ENCODE data around the gene CYP26C1. TPM values are rescaled to one million over a fixed set of nuclear protein-coding genes. Genes with fewer than 3 reads are reported as not detected.

CYP26C1 gene, protein sequence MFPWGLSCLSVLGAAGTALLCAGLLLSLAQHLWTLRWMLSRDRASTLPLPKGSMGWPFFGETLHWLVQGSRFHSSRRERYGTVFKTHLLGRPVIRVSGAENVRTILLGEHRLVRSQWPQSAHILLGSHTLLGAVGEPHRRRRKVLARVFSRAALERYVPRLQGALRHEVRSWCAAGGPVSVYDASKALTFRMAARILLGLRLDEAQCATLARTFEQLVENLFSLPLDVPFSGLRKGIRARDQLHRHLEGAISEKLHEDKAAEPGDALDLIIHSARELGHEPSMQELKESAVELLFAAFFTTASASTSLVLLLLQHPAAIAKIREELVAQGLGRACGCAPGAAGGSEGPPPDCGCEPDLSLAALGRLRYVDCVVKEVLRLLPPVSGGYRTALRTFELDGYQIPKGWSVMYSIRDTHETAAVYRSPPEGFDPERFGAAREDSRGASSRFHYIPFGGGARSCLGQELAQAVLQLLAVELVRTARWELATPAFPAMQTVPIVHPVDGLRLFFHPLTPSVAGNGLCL
- total RNA-seq = 0.22 TPM
- long read RNA-seq = 0 reads

DNA sequence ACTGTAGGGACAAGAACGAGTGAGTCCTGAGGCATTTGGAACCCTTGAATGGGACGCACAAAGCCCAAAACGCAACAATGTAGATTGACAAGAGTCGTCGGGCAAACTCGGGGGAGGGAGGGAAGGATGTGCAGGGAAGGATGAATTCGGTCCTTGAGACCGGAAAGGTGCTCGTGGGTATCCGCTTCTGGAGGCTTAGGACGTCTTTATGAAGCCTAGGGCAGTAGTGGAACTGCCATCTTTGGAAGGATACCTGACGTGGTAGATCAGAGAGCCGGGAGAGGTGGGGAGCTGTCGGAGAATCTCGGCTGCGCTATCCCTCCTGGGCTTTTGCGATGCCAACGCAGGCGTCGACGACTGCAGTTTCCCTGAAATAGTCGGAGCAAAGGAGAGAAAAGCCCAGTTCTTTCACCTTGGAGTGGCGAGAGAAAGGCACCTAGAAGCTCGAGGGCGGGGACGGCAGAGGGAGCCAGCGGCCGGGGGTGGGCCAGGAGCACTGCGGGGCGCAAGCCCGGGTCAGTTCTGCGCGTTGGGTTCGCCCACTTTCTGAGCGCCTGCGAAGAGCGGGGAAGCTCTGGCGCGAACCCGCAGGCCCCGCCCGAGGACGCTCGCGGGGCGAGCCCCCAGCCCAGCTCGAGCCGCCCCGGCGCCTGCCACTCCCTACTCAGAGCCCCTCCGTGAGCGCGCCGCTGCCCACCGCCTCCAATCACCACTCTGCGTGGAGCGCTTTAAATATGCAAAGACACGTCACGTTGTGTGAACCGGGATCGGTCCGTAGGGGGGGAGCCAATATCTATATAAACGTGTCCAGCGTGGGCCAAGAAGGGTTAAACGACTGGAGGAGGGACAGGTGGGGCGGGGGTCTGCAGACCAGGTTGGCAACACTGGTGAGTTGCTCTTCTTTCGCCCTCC is at the start of gene CYP26C1:
Gene CYP26C1 (plus strand): TSS at position 824 of the 912 bp plus-strand sequence. CDS start 466 bp downstream, outside the sequence.
- no peak for DNase-seq (ENCODE audit: low spot score)

GRCh38 chr10:93015722-93016121 is 44.9 kb upstream of the CYP26C1 start:
- DNase-seq (ENCODE audit: low spot score) = no peak

DNA sequence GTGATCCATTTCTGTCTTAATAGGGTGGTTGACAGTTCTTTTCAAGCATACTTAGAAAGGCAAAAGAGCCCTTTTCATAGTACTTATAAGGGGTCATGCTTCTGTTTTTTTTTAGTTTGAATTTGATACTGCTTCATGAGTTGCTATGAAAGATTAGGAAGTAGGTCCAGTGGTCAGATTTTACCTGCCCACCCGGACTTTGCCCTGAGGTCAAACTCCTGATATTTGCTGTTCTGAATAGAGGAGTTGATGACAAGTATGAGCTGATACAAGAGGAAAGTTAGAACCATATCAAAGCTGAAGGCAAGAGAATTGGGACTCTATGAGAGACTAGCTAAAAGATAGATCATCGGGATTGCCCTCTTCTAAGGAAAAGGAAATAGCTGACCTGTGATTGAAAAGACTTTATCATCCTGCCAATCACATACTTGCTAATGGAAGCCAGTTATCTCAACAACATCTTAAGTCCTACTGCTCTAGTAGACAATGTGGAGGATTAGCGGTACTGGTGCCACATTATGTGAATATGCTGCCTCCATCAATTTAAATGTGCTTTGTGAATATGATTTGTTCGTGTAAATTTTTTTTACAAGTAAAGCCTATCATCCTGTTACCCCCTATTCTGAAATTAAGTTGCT is 37.5 kb upstream of the CYP26C1 start:
- no peak for DNase-seq (ENCODE audit: low spot score)

- no peak for DNase-seq (ENCODE audit: low spot score)
These were observed 34.5 kb upstream of the CYP26C1 start for GRCh38 chr10:93026072-93026471.

DNA sequence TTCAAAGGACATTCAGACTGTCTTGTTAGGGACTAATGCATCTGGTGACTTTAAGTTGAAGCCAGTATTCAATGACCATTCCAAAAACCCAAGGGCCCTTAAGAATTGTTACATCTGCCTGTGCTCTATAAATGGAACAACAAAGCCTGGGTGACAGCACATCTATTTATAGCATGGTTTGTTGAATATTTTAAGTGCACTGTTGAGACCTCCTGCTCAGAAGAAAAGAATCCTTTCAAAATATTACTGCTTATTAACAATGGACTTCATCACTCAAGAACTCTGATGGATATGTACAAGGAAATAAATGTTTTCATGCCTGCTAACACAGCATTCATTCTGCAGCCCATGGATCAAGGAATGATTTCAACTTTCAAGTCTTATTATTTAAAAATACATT is 33.1 kb upstream of the CYP26C1 start:
- DNase-seq (ENCODE audit: low spot score) = no peak

DNA sequence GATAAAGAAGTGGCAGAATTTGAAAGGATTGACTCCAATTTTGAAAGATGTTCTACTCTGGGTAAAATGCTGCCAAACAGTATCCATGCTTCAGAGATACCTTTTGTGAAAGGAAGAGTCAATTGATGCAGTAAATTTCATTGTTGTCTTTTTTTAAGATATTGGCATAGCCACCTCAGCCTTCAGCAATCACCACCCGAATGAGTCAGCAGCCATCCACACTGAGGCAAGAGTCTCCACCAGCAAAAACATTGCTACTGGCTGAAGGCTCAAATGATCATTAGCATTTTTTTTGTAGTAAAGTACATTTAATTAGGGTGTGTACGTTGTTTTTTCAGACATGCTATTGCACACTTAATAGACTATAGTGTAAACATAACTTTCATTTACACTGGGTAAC is 31.7 kb upstream of the CYP26C1 start:
- no peak for DNase-seq (ENCODE audit: low spot score)

DNA sequence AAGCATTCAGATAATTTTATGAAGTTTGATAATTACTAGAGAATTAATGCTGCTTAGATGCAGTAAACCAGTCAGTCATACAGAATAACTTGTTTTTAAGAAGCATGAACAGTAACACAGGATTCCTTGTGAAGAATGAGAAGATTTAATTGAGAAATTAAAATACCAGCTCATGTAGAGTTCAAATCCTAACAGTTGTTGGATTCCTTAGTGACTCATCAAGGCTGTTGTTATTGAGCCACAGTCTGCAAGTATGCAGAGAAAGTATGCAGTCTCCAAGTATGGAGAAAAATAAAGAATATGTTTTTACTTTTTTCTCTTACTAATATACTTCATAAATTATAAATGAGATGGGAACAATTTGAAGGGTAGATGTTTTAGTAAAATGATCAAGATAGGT is 30.2 kb upstream of the CYP26C1 start:
- DNase-seq (ENCODE audit: low spot score) = no peak

DNA sequence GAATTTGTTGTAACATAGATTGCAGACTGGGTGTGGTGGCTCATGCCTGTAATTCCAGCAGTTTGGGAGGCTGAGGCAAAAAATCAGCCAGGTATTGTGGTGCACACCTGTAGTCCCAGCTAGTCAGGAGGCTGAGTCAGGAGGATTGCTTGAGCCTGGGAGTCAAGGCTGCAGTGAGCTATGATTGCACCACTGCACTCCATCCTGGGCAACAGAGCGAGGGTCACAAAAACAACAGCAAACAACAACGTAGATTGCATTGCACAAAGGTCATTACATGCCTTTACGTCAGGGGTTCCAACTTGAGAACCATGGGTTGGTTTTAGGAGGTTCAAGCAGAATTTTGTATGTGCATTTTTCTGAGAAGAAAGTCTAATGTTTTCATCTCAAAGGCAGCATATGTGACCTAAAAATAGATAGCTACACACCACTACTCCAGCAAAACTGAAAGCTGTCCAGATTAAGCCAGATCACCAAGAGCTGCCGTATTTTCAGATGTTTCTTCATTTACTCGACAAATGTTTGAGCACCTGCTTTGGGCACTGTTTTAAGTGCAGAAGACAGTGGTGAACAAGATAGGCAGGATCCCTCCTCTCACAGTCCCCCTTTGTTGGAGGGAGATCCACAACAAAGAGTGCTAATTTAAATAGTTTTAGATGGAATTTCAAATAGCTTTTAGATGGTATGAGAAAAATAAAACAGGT is 28.3 kb upstream of the CYP26C1 start:
- DNase-seq (ENCODE audit: low spot score) = no peak

DNA sequence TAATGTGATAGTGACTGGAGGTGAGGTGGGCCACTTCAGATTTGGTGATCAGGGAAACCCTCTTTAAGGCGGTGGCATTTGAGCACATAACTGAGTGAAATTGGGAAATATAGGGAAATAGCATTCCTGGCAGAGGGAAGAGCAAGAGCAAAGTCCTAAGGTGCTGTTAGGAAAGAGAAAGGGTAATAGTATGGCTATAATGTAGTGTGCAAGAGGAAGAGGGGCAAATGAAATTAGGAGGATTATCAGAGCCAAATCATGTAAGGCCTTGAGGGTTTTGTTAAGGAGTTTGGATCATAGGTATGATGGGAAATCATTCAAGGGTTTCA is 27.8 kb upstream of the CYP26C1 start:
- no peak for DNase-seq (ENCODE audit: low spot score)

DNA sequence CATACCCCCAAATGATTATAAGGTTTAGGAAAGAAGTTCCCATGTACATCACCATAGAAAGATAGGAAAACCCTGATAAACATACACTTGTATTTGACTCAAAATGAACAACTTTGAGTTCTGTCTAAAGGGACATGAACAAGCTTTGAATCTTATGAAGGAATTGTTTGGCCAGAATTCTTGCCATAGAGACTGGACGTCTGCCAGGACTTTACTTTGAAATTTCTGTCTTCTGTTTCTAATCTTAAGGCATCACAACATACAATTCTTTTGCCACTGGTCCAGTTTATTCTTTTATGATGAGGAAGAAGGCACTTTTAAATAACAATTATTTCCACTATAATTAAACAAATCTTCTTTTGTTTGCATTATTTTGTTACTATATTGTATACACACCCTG is 26.2 kb upstream of the CYP26C1 start:
- no peak for DNase-seq (ENCODE audit: low spot score)

DNA sequence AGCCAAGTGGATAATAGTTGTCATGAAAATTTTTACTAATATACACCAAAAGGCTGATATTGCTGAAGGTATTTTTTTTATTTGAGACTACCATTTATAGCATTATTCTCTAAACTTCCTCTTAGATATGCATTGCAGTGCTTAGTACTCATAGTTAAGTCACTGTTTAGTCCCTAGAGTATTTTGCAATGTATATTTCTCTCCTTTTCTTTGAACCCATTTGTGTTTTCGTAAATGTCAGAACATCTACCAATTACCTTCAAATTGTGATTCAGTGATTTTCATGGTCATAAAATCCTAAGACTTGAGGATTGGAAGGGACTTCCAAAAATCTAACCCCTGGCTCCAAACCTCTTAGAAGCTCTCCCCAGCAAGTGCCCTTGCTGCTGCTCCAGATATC is 21.5 kb upstream of the CYP26C1 start:
- DNase-seq (ENCODE audit: low spot score) = no peak

DNA sequence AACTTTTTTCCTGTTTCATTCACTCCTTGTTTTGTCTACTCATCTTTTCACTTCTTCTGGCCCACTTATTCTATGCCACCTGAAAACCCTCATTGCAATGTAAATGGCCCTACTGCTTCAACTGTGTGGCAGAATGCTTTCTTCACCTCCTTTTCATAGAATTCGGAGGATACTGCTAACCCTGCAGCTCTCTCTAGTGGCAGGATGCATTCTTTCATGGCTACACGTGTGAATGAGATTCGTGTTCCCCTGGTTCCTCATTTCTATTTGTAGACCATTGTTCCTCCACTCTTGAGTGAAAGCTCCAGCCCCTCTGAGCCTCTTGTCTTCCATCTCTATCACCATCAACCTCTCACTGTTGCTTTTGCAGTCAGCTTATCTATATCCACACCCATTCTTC is 20.9 kb upstream of the CYP26C1 start:
- DNase-seq (ENCODE audit: low spot score) = no peak

DNA sequence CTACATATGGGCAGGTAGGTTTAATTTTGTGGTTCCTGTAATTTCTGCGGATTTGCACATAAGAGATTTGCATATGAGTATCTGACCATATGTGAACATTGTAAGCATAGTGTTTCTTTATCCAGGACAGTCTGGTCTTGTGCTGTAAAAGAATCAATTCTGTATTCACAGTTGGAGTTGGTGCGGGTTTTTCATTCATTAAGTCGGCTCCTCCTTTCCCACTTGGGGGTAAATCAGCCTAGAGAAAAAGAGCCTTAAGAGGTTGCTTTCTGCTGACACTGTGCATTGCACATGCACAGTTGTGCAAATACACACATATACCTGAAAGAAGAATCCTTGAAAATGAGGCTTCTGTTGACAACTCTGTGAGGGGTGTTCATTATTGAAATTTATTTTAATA is 6.1 kb upstream of the CYP26C1 start:
- no peak for DNase-seq (ENCODE audit: low spot score)

- DNase-seq (ENCODE audit: low spot score) = no peak
These were observed 2.5 kb upstream of the CYP26C1 start for GRCh38 chr10:93058139-93058538.

GRCh38 chr10:93060887-93061593 is 442 bp downstream of the CYP26C1 start:
- DNase-seq (ENCODE audit: low spot score) = no peak

- no peak for DNase-seq (ENCODE audit: low spot score)
These were observed 1.3 kb downstream of the CYP26C1 start for GRCh38 chr10:93061594-93062513.

- DNase-seq (ENCODE audit: low spot score) = no peak
These were observed 2.0 kb downstream of the CYP26C1 start for GRCh38 chr10:93062514-93063143.

DNA sequence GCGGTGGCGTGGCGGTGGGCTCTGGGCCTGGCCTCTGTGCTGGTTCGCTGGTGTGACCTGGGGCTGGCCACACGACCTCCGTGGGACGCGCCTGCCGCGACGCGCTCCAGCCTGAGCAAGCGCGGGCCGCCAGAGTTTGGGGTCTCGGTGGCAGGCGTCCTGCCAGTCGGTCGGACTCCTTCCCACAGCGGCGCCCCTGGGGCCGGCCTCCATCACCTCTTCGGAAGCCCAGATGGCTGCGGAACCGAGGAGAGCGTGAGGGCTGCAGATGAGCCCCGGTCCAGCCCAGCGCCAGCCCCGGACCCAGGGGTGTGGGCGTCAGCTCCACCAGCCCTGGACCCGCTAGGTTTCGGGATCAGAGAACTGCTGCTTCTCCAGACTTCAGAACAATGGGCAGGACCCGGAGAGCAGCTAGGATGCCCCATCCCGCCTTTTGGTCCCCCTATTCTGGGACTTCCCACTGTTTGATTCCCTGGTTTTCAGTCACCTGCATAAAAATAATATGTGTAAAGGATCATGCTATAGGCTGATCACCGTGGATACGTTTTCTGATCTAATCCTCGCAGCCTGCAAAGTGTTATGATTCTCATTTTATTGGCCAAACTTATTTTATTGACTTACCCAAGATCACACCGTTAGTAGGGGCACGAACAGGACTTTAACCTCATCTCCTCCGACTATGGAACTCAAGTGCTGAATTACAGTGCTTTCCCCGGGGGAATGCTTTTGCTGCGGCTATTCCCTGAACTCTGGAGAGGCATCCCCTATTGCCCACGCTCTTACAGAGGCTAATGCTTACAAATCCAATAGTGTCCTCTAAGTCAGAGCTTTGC is 2.8 kb downstream of the CYP26C1 start:
- no peak for DNase-seq (ENCODE audit: low spot score)

Measured in mesenteric fat pad (tissue), 1 donor.